Stomach (tissue), 9 donors: Measurements from ENCODE around the gene HPCAL4. TPM values are rescaled to one million over a fixed set of nuclear protein-coding genes. Genes with fewer than 3 reads are reported as not detected.

Source experiments
- DNase-seq, 2 donors: peaks; one replicate each; pipeline versions ENCODE4 v3.0.0 to v3.0.0-alpha.2; 2013 to 2019
- H3K27ac ChIP-seq, 5 donors: fragments of 200-600 bp in 4 of 5; sonication (generic) in 4 of 5; one replicate each; pipeline ENCODE4 v1.5.1; 2013 to 2019; ENCODE audit warnings: mild to moderate bottlenecking in 1 of 5, moderate library complexity in 1 of 5
- H3K27me3 ChIP-seq, 3 donors: fragments of 200-600 bp; sonication (generic); one replicate each; pipeline ENCODE4 v1.5.1; 2017 to 2019; ENCODE audit warnings: mixed run types in 1 of 3
- H3K36me3 ChIP-seq, 4 donors: fragments of 200-600 bp; sonication (generic); 1 replicate in 3 of 4; 2 replicates in 1 of 4; pipeline ENCODE4 v1.5.1; 2016 to 2019
- H3K4me1 ChIP-seq, 4 donors: fragments of 200-600 bp; sonication (generic); one replicate each; pipeline ENCODE4 v1.5.1; 2016 to 2019
- H3K4me3 ChIP-seq, 4 donors: fragments of 200-600 bp; sonication (generic) in 3 of 4; one replicate each; pipeline ENCODE4 v1.5.1; 2016 to 2019; ENCODE audit warnings: mild to moderate bottlenecking in 1 of 4
- H3K9me3 ChIP-seq, 4 donors: fragments of 200-600 bp; sonication (generic); one replicate each; pipeline ENCODE4 v1.5.1; 2016 to 2019
- CTCF ChIP-seq, 7 experiments: fragments of 450-650 bp in 4 of 7; fragments of 200-600 bp in 3 of 7; sonication (generic) in 3 of 7; IDR thresholded peaks; one replicate each; pipeline ENCODE4 v1.5.1; 2016 to 2019; ENCODE audit warnings: antibody characterized with exemption in 7 of 7, control low read depth in 2 of 7, mild to moderate bottlenecking in 1 of 7
- EP300 ChIP-seq: sonication (generic); formaldehyde crosslinking; IDR thresholded peaks from one replicate; pipeline ENCODE4 v1.6.1; 2017; ENCODE audit warnings: antibody characterized with exemption
- POLR2A ChIP-seq, 4 donors: fragments of 450-650 bp; IDR thresholded peaks; one replicate each; pipeline ENCODE4 v1.6.1; 2016; ENCODE audit warnings: antibody characterized with exemption in 4 of 4, control low read depth in 2 of 4, mild to moderate bottlenecking in 1 of 4, moderate library complexity in 1 of 4
- POLR2AphosphoS5 ChIP-seq, 3 donors: sonication (generic); formaldehyde crosslinking; IDR thresholded peaks; one replicate each; pipeline ENCODE4 v1.6.1; 2016; ENCODE audit warnings: antibody characterized with exemption in 3 of 3
- WGBS, 5 donors: extraction: QIAGEN DNeasy Blood & Tissue Kit in 3 of 5; methylation state at CpG; one replicate each; pipeline versions ENCODE4 v1.1.5 to v1.1.7; 2013 to 2018; 5-methylcytosine and 5-hydroxymethylcytosine counted together
- intact Hi-C: fragments of 100-400 bp; cut with DNase I; formaldehyde crosslinking; loops from one replicate; pipeline ENCODE4 v1.15.1; 2023; ENCODE audit warnings: low total_unique reads
- polyA plus RNA-seq, 3 donors: library from polyadenylated mRNA; stranded (reverse); fragments of 200-250 nt; gene quantifications; one replicate each; pipeline ENCODE4 v1.2.3, GENCODE V29; 2013
- total RNA-seq, 5 donors: library from RNA; depleted of rRNA; stranded (reverse); fragments of >200 nt; gene quantifications; one replicate each; pipeline versions ENCODE4 v1.1.0 to v1.2.3, GENCODE V29; 2014 to 2016
- donor health status: healthy with polysubstance abuse.
- donor health status: Bipolar disorder and iron deficiency.
- donor health status: healthy.

HPCAL4 gene
- total and polyA plus RNA-seq, 8 donors = 0.06 to 1.5 (median 0.15) TPM; not detected in 3

- H3K4me1 ChIP-seq = no peaks in the 10 kb centered on the region
- no peak overlapping the region for H3K4me3 ChIP-seq
- intact Hi-C loops = no loop called here
- H3K27me3 ChIP-seq = peaks cover 5 to 61% (median 33%) of the 10 kb centered on the region in 3 donors
- H3K9me3 ChIP-seq = no peaks in the 10 kb centered on the region
- WGBS, 5 donors = 62 to 68% (median 66%) methylated on average over 14 of the region's 14 CpGs
- no peak overlapping the region for H3K27ac ChIP-seq
- no peaks in the 10 kb centered on the region for H3K36me3 ChIP-seq
- no peak for DNase-seq
- TF ChIP-seq POLR2AphosphoS5 (IDR thresholded peaks at IDR 0.05) (no peak), EP300 (no peak), CTCF (IDR thresholded peaks at IDR 0.05) (no peak), POLR2A (IDR thresholded peaks at IDR 0.05) (no peak)
These were observed 36.7 kb upstream of the HPCAL4 start for GRCh38 chr1:39727932-39728317.

GRCh38 chr1:39727221-39727931 lies 36.1 kb upstream of the HPCAL4 start:
- Histone ChIP-seq H3K4me1 (no peaks in the 10 kb centered on the region), H3K4me3 (no peak overlapping the region), H3K27ac (no peak overlapping the region), H3K27me3 (peaks cover 5 to 56% (median 28%) of the 10 kb centered on the region in 3 donors), H3K36me3 (no peaks in the 10 kb centered on the region), H3K9me3 (peaks cover 0 to 5% (median 0%) of the 10 kb centered on the region in 4 donors)
- DNase-seq = no peak
- no peak for TF ChIP-seq POLR2AphosphoS5 (IDR thresholded peaks at IDR 0.05)
- no peak for TF ChIP-seq CTCF (IDR thresholded peaks at IDR 0.05)
- TF ChIP-seq EP300 = no peak
- TF ChIP-seq POLR2A (IDR thresholded peaks at IDR 0.05) = no peak
- intact Hi-C loops = no loop called here
- WGBS, 5 donors = 37 to 60% (median 47%) methylated on average over 8 to 10 of the region's 10 CpGs

GRCh38 chr1:39726600-39726999 lies 35.4 kb upstream of the HPCAL4 start:
- TF ChIP-seq POLR2A (IDR thresholded peaks at IDR 0.05) (no peak), CTCF (IDR thresholded peaks at IDR 0.05) (no peak), POLR2AphosphoS5 (IDR thresholded peaks at IDR 0.05) (no peak), EP300 (no peak)
- H3K27me3 ChIP-seq = peaks cover 5 to 51% (median 24%) of the 10 kb centered on the region in 3 donors
- H3K36me3 ChIP-seq = no peaks in the 10 kb centered on the region
- 67 to 86% (median 69%) methylated on average over 3 of the region's 3 CpGs for WGBS, 5 donors
- H3K9me3 ChIP-seq = peaks cover 0 to 7% (median 0%) of the 10 kb centered on the region in 4 donors
- no peak overlapping the region for H3K27ac ChIP-seq
- H3K4me1 ChIP-seq = no peaks in the 10 kb centered on the region
- no peak overlapping the region for H3K4me3 ChIP-seq
- DNase-seq = no peak
- intact Hi-C loops = no loop called here

- WGBS, 5 donors = 9 to 42% (median 16%) methylated on average over 2 of the region's 2 CpGs
- Histone ChIP-seq H3K27ac (no peak overlapping the region), H3K36me3 (no peaks in the 10 kb centered on the region), H3K9me3 (peaks cover 0 to 7% (median 0%) of the 10 kb centered on the region in 4 donors), H3K4me3 (no peak overlapping the region), H3K4me1 (no peaks in the 10 kb centered on the region), H3K27me3 (peaks cover 0 to 36% (median 6%) of the 10 kb centered on the region in 3 donors)
- intact Hi-C loops = loop anchor here (5.0 kb wide), 1 partner anchor 115 kb away; no protein-coding TSS in a partner anchor
- DNase-seq = no peak
- TF ChIP-seq POLR2AphosphoS5 (IDR thresholded peaks at IDR 0.05) (no peak), CTCF (IDR thresholded peaks at IDR 0.05) (no peak), EP300 (no peak), POLR2A (IDR thresholded peaks at IDR 0.05) (no peak)
These were observed 31.3 kb upstream of the HPCAL4 start for GRCh38 chr1:39722495-39722894.
